ENCODE measurements around the gene UBE3C.

DNA sequence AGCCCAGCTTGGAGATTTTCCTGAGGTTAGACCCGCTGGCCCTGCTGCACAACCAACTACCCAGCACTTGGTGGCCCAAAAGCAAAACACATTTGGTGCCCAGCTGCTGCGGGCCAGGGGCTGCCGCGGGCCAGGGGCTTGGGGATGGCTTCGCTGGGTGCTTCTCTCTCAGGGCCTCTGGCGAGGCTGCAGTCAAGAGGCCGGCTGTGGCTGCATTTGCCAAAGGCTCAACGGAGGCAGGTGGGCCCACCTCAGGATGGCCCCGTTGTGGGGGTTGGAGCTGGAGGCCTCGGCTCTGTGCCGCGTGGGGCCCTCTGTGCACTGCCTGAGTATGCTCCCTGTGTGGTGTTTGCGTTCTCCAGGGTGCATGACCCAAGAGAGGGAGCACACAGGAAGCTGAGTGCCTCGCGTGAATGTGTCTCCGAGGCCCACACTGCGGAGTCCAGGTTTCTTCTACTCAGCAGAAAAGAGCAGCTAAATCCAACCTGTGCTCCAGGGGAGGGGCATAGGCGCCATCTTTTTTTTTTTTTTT, 17.5 kb upstream of the UBE3C start:
- TF ChIP-seq EZH2phosphoT487 (IDR thresholded peaks at IDR 0.05; ENCODE audit: insufficient read depth, low read depth) (no peak), EZH2 (IDR thresholded peaks at IDR 0.05; ENCODE audit: insufficient read depth, poor library complexity, severe bottlenecking) (no peak)
